ENCODE data around the gene MYO1B. TPM values are rescaled to one million over a fixed set of nuclear protein-coding genes. Genes with fewer than 3 reads are reported as not detected.

The MYO1B gene
- total RNA-seq, 1 experiment from 2014 or later = 241 TPM

DNA sequence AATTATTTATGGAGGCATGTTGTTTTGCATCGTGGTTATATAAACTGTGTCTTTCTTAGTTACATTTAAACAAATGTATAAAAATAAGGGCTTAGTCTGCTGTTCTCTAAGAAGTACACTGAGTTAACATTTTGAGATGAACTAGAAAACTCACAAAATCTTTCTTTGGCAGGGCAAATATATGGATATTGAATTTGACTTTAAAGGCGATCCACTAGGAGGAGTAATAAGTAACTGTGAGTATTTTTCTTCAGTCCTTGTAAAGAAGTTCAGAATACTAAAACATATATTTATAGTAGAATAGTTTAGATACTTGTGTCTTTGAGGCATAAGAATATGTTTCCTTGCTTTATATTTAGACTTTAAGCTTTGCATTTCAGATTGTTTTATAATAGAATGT, 104.8 kb downstream of the MYO1B start:
- TF ChIP-seq, protein P1, sequence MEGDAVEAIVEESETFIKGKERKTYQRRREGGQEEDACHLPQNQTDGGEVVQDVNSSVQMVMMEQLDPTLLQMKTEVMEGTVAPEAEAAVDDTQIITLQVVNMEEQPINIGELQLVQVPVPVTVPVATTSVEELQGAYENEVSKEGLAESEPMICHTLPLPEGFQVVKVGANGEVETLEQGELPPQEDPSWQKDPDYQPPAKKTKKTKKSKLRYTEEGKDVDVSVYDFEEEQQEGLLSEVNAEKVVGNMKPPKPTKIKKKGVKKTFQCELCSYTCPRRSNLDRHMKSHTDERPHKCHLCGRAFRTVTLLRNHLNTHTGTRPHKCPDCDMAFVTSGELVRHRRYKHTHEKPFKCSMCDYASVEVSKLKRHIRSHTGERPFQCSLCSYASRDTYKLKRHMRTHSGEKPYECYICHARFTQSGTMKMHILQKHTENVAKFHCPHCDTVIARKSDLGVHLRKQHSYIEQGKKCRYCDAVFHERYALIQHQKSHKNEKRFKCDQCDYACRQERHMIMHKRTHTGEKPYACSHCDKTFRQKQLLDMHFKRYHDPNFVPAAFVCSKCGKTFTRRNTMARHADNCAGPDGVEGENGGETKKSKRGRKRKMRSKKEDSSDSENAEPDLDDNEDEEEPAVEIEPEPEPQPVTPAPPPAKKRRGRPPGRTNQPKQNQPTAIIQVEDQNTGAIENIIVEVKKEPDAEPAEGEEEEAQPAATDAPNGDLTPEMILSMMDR (IDR thresholded peaks at IDR 0.05; ENCODE audit: unreplicated experiment) = no peak
- Mint-ChIP-seq H3K27ac (ENCODE audit: low read depth, unreplicated experiment) (peak overlapping the region; percentile 67), H3K36me3 (ENCODE audit: insufficient read depth, unreplicated experiment) (peaks cover 22% of the 10 kb centered on the region), H3K27me3 (ENCODE audit: insufficient read depth, unreplicated experiment) (no peaks in the 10 kb centered on the region), H3K4me1 (ENCODE audit: insufficient read depth, unreplicated experiment) (peaks cover 14% of the 10 kb centered on the region), H3K9me3 (ENCODE audit: unreplicated experiment) (no peaks in the 10 kb centered on the region), H3K4me3 (ENCODE audit: unreplicated experiment) (no peak overlapping the region)
- DNase-seq (ENCODE audit: unreplicated experiment) = no peak
- POLR2A ChIA-PET = no interaction called here
- CTCF ChIA-PET = interaction anchor here (0.7 kb wide), 1 partner anchor 33 kb away, joined by 3 read pairs; no protein-coding TSS in a partner anchor
- intact Hi-C loops (cut with micrococcal nuclease) = no loop called here
- BruUV-seq (replicated peaks) = no TSS peak

DNA sequence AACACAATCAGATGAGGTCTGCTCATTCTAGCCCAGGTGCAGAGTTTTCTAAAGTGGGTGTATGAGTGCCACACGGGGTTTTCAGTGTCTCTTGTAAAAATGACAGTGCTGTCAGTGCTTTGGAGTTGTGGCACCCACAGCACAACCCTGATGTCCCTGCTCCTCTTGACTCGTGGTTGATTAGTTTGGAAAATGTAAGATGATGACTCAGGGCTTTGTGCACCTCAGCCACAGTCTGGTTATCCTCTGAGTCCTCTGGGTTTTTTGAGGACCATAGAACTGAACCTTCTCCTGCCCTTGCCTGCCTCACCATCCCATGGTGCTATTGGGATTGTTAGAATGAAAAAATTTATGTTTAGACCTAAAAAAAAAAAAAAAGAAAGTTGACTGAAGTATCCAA, 105.6 kb downstream of the MYO1B start:
- no peak for DNase-seq (ENCODE audit: unreplicated experiment)
- H3K27ac Mint-ChIP-seq (ENCODE audit: low read depth, unreplicated experiment) = no peak overlapping the region
- no peaks in the 10 kb centered on the region for H3K27me3 Mint-ChIP-seq (ENCODE audit: insufficient read depth, unreplicated experiment)
- no TSS peak for BruUV-seq (replicated peaks)
- POLR2A ChIA-PET = no interaction called here
- peaks cover 28% of the 10 kb centered on the region for H3K36me3 Mint-ChIP-seq (ENCODE audit: insufficient read depth, unreplicated experiment)
- TF ChIP-seq, protein P1 (IDR thresholded peaks at IDR 0.05; ENCODE audit: unreplicated experiment) = no peak
- H3K9me3 Mint-ChIP-seq (ENCODE audit: unreplicated experiment) = no peaks in the 10 kb centered on the region
- peaks cover 14% of the 10 kb centered on the region for H3K4me1 Mint-ChIP-seq (ENCODE audit: insufficient read depth, unreplicated experiment)
- H3K4me3 Mint-ChIP-seq (ENCODE audit: unreplicated experiment) = no peak overlapping the region
- intact Hi-C loops (cut with micrococcal nuclease) = no loop called here
- CTCF ChIA-PET = interaction anchor here (0.6 to 1.5 kb wide), 3 partner anchors 8 to 17 kb away, joined by 3 to 6 read pairs (median 3); no protein-coding TSS in a partner anchor

DNA sequence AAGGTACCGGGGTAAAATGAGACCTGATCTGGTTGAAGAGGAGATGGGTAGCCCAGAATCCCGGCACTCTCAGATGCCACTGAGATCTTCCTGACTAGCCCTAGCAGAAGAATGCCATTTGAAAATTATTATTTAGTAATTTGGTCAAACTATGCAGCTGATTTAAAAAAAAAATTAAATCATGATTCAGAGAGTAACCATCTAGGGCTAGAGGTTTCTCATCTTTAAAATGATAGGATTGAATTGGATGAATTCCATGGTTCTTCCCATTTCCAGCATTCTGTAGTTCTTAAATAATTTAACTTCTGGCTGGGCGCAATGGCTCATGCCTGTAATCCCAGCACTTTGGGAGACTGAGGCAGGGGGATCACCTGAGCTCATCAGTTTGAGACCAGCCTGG, 106.1 kb downstream of the MYO1B start:
- DNase-seq (ENCODE audit: unreplicated experiment) = no peak
- Mint-ChIP-seq H3K4me1 (ENCODE audit: insufficient read depth, unreplicated experiment) (peaks cover 14% of the 10 kb centered on the region), H3K9me3 (ENCODE audit: unreplicated experiment) (no peaks in the 10 kb centered on the region), H3K36me3 (ENCODE audit: insufficient read depth, unreplicated experiment) (peaks cover 31% of the 10 kb centered on the region), H3K4me3 (ENCODE audit: unreplicated experiment) (no peak overlapping the region), H3K27me3 (ENCODE audit: insufficient read depth, unreplicated experiment) (no peaks in the 10 kb centered on the region), H3K27ac (ENCODE audit: low read depth, unreplicated experiment) (no peak overlapping the region)
- TF ChIP-seq, protein P1 (IDR thresholded peaks at IDR 0.05; ENCODE audit: unreplicated experiment) = no peak
- no TSS peak for BruUV-seq (replicated peaks)
- POLR2A ChIA-PET = interaction anchor here (0.6 to 1.4 kb wide), 2 partner anchors 12 to 184 kb away, joined by 3 to 4 read pairs; no protein-coding TSS in a partner anchor
- CTCF ChIA-PET = interaction anchor here (0.6 to 1.5 kb wide), 3 partner anchors 9 to 18 kb away, joined by 3 to 6 read pairs (median 3); no protein-coding TSS in a partner anchor
- intact Hi-C loops (cut with micrococcal nuclease) = no loop called here

DNA sequence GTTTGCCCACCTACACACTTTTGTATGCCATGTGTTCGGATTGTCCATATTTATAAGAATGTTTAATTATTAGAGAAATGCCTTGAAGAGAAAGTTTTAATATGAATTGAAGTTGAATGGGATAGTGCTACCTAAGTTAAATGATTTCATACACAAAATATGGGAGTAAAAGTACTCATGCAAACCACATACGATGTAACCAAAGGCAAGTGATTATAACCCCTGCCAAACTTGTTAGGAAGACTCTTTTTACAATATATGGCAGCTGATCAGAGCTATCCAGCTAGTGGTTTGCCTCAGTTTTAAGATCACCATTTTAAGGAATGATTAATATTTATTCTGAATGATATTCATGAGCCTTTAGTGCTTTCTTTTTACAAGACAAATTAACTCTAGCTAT, 106.7 kb downstream of the MYO1B start:
- Mint-ChIP-seq H3K4me3 (ENCODE audit: unreplicated experiment) (no peak overlapping the region), H3K4me1 (ENCODE audit: insufficient read depth, unreplicated experiment) (peaks cover 14% of the 10 kb centered on the region), H3K36me3 (ENCODE audit: insufficient read depth, unreplicated experiment) (peaks cover 33% of the 10 kb centered on the region), H3K9me3 (ENCODE audit: unreplicated experiment) (no peaks in the 10 kb centered on the region), H3K27ac (ENCODE audit: low read depth, unreplicated experiment) (no peak overlapping the region), H3K27me3 (ENCODE audit: insufficient read depth, unreplicated experiment) (no peaks in the 10 kb centered on the region)
- no peak for DNase-seq (ENCODE audit: unreplicated experiment)
- BruUV-seq (replicated peaks) = no TSS peak
- TF ChIP-seq, protein P1 (IDR thresholded peaks at IDR 0.05; ENCODE audit: unreplicated experiment) = no peak
- POLR2A ChIA-PET = interaction anchor here (0.6 to 1.4 kb wide), 2 partner anchors 12 to 185 kb away, joined by 3 to 4 read pairs; no protein-coding TSS in a partner anchor
- CTCF ChIA-PET = interaction anchor here (0.7 to 1.5 kb wide), 3 partner anchors 9 to 12 kb away, joined by 3 read pairs; no protein-coding TSS in a partner anchor
- intact Hi-C loops (cut with micrococcal nuclease) = no loop called here

Measured in MCF 10A (cell line).